K562 (cell line): ENCODE measurements around the gene HSPA5. TPM values are rescaled to one million over a fixed set of nuclear protein-coding genes. Genes with fewer than 3 reads are reported as not detected.

Source experiments
- ARID3A ChIP-seq: IDR thresholded peaks from 2 replicates; pipeline ENCODE4 v1.6.1; 2012; ENCODE audit warnings: low read depth, low read length, improper control_type of control experiment, borderline replicate concordance
- BRCA1 ChIP-seq, 2 experiments: fragments of 450-650 bp in 1 of 2; sonication (generic) in 1 of 2; formaldehyde crosslinking in 1 of 2; IDR thresholded peaks; 2 replicates each; pipeline versions ENCODE4 v1.5.0 to v1.6.1; 2017 to 2020; ENCODE audit warnings: mild to moderate bottlenecking in 1 of 2, missing genetic modification reagents in 1 of 2
- CC2D1A ChIP-seq: fragments of 450-650 bp; IDR thresholded peaks from 2 replicates; pipeline ENCODE4 v1.6.1; 2017; ENCODE audit warnings: mild to moderate bottlenecking
- CCNT2 ChIP-seq: IDR thresholded peaks from 2 replicates; pipeline ENCODE4 v1.6.1; 2011; ENCODE audit warnings: borderline replicate concordance, low read depth, mild to moderate bottlenecking, moderate library complexity, mixed read lengths, low read length; ENCODE audit not compliant: insufficient read length; ENCODE audit errors: extremely low read depth
- FOS ChIP-seq: IDR thresholded peaks from 3 replicates; pipeline ENCODE4 v1.6.1; 2011; ENCODE audit not compliant: insufficient read length; ENCODE audit errors: extremely low read depth
- KLF13 ChIP-seq: fragments of 450-650 bp; IDR thresholded peaks from 2 replicates; pipeline ENCODE4 v1.6.1; 2016; ENCODE audit warnings: missing genetic modification characterization, low read depth, mild to moderate bottlenecking, missing compliant biosample characterization, moderate library complexity, borderline replicate concordance
- MEF2A ChIP-seq: IDR thresholded peaks from 2 replicates; pipeline ENCODE4 v1.6.1; 2011; ENCODE audit warnings: low read depth, mild to moderate bottlenecking, low read length, moderate library complexity; ENCODE audit not compliant: control insufficient read depth
- RBM39 ChIP-seq: fragments of 200-400 bp; formaldehyde crosslinking; optimal IDR thresholded peaks from 2 replicates; pipeline ENCODE3; 2018; ENCODE audit warnings: low read depth, low read length
- RFX5 ChIP-seq: IDR thresholded peaks from 2 replicates; pipeline ENCODE4 v1.6.1; 2011; ENCODE audit warnings: low read depth, mild to moderate bottlenecking, improper control_type of control experiment, low read length
- SAFB ChIP-seq: fragments of 200-400 bp; formaldehyde crosslinking; IDR thresholded peaks from 2 replicates; pipeline ENCODE4 v1.6.1; 2017; ENCODE audit warnings: low read depth, low read length, borderline replicate concordance
- SIX5 ChIP-seq, 2 experiments: IDR thresholded peaks; 2 replicates each; pipeline ENCODE4 v1.6.1; 2011; ENCODE audit warnings: low read length in 2 of 2, borderline replicate concordance in 1 of 2, low read depth in 1 of 2, mild to moderate bottlenecking in 1 of 2, moderate library complexity in 1 of 2; ENCODE audit not compliant: insufficient read depth in 1 of 2
- SRF ChIP-seq, 2 experiments: fragments of 250-450, 450-650 bp in 1 of 2; sonication (Bioruptor Pico) in 1 of 2; sonication (generic) in 1 of 2; formaldehyde crosslinking; IDR thresholded peaks; 2 replicates each; pipeline versions ENCODE4 v1.5.0 to v1.5.1; 2020 to 2022; ENCODE audit warnings: mild to moderate bottlenecking in 1 of 2, missing genetic modification reagents in 1 of 2
- ZMIZ1 ChIP-seq, 2 experiments: fragments of 150-350 bp in 1 of 2; IDR thresholded peaks; 2 replicates each; pipeline ENCODE4 v1.6.1; 2012 to 2016; ENCODE audit warnings: low read depth in 2 of 2, low read length in 2 of 2, mild to moderate bottlenecking in 1 of 2, moderate library complexity in 1 of 2
- ZNF140 ChIP-seq: fragments of 250-450 bp; sonication (Bioruptor Pico); IDR thresholded peaks from 2 replicates; pipeline ENCODE4 v1.8.0; 2021; ENCODE audit warnings: moderate library complexity, mild to moderate bottlenecking, inconsistent platforms
- ZNF311 ChIP-seq: fragments of 250-450 bp; sonication (Bioruptor Pico); IDR thresholded peaks from 2 replicates; pipeline ENCODE4 v1.4.0; 2020; ENCODE audit warnings: mild to moderate bottlenecking, moderate library complexity
- polyA plus RNA-seq, 8 experiments: library from polyadenylated mRNA; depleted of rRNA in 4 of 8; stranded (reverse) in 5 of 8; unstranded in 3 of 8; fragments of >200 nt; fragmentation: Nextera tagmentation in 2 of 8; fragmentation: Illumina TruSeq in 1 of 8; extraction: Ambion mirVana in 2 of 8; extraction: Trizol in 1 of 8; gene quantifications; 2 replicates each; pipeline versions ENCODE4 v1.2.1 to v1.2.3, GENCODE V29; 2011 to 2014; ENCODE audit warnings: inconsistent platforms in 1 of 8, missing spikeins in 1 of 8
- total RNA-seq, 7 experiments: library from RNA; depleted of rRNA in 6 of 7; stranded (reverse); fragments of >200 nt in 6 of 7; fragmentation: Illumina TruSeq in 2 of 7; extraction: Trizol in 2 of 7; gene quantifications; 2 replicates each; pipeline versions ENCODE4 v1.2.1 to v1.2.3, GENCODE V29; 2011 to 2021; ENCODE audit warnings: low replicate concordance in 1 of 7
- TF ChIP-seq, protein P1 (sequence below): fragments of 450-650 bp; formaldehyde crosslinking; IDR thresholded peaks from 2 replicates; pipeline ENCODE4 v1.4.0; 2020; ENCODE audit warnings: mild to moderate bottlenecking, moderate library complexity

Gene HSPA5
- total and polyA plus RNA-seq, 9 of the 15 experiments (the other 6 are each of a cell fraction or from before 2014, with no cell fraction given) = 48.0 to 265 (median 113) TPM

DNA sequence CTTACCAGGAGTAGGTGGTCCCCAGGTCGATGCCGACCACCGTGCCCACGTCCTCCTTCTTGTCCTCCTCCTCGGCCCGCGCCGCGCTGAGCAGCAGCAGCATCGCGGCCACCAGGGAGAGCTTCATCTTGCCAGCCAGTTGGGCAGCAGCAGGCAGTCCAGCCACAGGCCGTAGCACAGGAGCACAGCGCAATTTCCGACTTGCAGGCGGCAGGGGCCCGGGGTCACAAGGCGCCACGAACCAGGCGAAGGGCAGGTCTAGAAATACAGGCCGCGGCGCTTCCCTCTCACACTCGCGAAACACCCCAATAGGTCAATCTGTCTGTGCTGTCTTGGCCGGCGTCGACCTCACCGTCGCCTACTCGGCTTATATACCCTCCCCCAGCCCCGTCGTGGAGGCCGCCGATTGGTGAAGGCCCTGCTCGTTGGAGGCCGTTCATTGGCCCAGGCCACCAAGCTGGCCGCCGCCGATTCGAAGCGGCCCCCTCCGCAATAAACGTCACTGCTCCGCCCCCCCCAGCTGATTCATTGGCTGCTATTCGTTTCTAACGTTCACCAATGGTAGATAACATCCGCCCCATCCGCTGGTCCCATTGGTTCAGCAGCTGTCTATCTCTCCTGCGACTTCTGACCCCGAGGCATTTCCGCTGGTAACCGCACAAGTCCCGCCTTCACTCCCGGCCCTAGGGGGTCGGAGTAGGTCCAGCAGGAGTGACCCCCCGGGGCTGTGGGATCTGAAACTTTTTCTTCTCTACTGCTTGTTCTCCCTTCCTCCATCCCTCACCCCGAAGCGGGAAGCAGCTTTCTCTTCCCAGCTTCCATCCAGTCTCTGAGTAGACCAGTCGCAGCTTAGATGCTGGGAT is at the start of gene HSPA5 (continued):
- TF ChIP-seq ZMIZ1 (IDR thresholded peaks at IDR 0.05; ENCODE audit: low read depth in 2 of 2, low read length in 2 of 2) (peak in 1 of 2 experiments; percentile 89; a peak in 2 of 4 replicates), CCNT2 (peak; percentile 71), SIX5 (IDR thresholded peaks at IDR 0.05; ENCODE audit: borderline replicate concordance in 1 of 2, insufficient read depth in 1 of 2, low read depth in 1 of 2, low read length in 2 of 2) (no peak), SAFB (peak; percentile 60; the same call in 1 of the 2 replicates), RBM39 (peak; percentile 45), CC2D1A (no peak), ZNF311 (CRISPR knock-in tag) (no peak), RFX5 (peak; percentile 12; the same call in 1 of the 2 replicates), KLF13 (tag) (peak; percentile 79; the same call in 1 of the 2 replicates), ARID3A (0 out of 2 replicates have a peak, but pooled peaks have one; percentile 6), SRF (CRISPR knock-in tag; IDR thresholded peaks at IDR 0.05) (peak; percentile 21 to 55; a peak in 1 of 4 replicates), BRCA1 (IDR thresholded peaks at IDR 0.05) (no peak), BRCA1 (CRISPR knock-in tag; IDR thresholded peaks at IDR 0.05) (no peak), ZNF140 (CRISPR knock-in tag) (no peak), FOS (peak; percentile 98), MEF2A (peak; percentile 59; the same call in 1 of the 2 replicates)
- TF ChIP-seq, protein P1, sequence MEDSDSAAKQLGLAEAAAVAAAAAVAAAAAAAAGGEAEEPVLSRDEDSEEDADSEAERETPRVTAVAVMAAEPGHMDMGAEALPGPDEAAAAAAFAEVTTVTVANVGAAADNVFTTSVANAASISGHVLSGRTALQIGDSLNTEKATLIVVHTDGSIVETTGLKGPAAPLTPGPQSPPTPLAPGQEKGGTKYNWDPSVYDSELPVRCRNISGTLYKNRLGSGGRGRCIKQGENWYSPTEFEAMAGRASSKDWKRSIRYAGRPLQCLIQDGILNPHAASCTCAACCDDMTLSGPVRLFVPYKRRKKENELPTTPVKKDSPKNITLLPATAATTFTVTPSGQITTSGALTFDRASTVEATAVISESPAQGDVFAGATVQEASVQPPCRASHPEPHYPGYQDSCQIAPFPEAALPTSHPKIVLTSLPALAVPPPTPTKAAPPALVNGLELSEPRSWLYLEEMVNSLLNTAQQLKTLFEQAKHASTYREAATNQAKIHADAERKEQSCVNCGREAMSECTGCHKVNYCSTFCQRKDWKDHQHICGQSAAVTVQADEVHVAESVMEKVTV (CRISPR knock-in tag) = peak; percentile 30; the same call in 1 of the 2 replicates
